HEK293T (cell line): ENCODE measurements around the gene TIMP2.

Experiments used
- CTCF ChIA-PET: fragments of 350-600 bp; formaldehyde crosslinking; extraction: SDS; loops from one replicate; lab custom pipeline; 2021; ENCODE audit warnings: antibody characterized with exemption, inconsistent platforms; lab: Yijun Ruan, JAX
- POLR2A ChIA-PET: fragments of 350-600 bp; formaldehyde crosslinking; extraction: SDS; loops from one replicate; lab custom pipeline; 2020; ENCODE audit warnings: antibody characterized with exemption, inconsistent platforms; lab: Yijun Ruan, JAX
- DNase-seq: peaks from one replicate; pipeline ENCODE4 v3.0.0; 2012; ENCODE audit warnings: mixed read lengths; ENCODE audit errors: extremely low spot score
- ARNT ChIP-seq: fragments of 450-650 bp; IDR thresholded peaks from 2 replicates; pipeline ENCODE4 v1.6.1; 2017; ENCODE audit warnings: mild to moderate bottlenecking
- BHLHE40 ChIP-seq: fragments of 450-650 bp; IDR thresholded peaks from 2 replicates; pipeline ENCODE4 v1.6.1; 2016; ENCODE audit warnings: mild to moderate bottlenecking, moderate library complexity, borderline replicate concordance
- CTBP1 ChIP-seq: fragments of 450-650 bp; IDR thresholded peaks from 2 replicates; pipeline ENCODE4 v1.6.1; 2016; ENCODE audit warnings: borderline replicate concordance
- ELF4 ChIP-seq: fragments of 450-650 bp; IDR thresholded peaks from 2 replicates; pipeline ENCODE4 v1.6.1; 2017; ENCODE audit warnings: antibody characterized with exemption
- FOXA1 ChIP-seq: fragments of 450-650 bp; IDR thresholded peaks from 2 replicates; pipeline ENCODE4 v1.6.1; 2016; ENCODE audit warnings: mild to moderate bottlenecking
- FOXK2 ChIP-seq: fragments of 450-650 bp; IDR thresholded peaks from 2 replicates; pipeline ENCODE4 v1.6.1; 2016; ENCODE audit warnings: mild to moderate bottlenecking
- FOXM1 ChIP-seq: fragments of 450-650 bp; IDR thresholded peaks from 2 replicates; pipeline ENCODE4 v1.6.1; 2017; ENCODE audit warnings: mild to moderate bottlenecking, borderline replicate concordance
- HDGF ChIP-seq: fragments of 450-650 bp; IDR thresholded peaks from 2 replicates; pipeline ENCODE4 v1.6.1; 2017; ENCODE audit warnings: antibody characterized with exemption, borderline replicate concordance
- L3MBTL2 ChIP-seq: fragments of 450-650 bp; conservative IDR thresholded peaks from 2 replicates; pipeline ENCODE4 v1.6.1; 2016; ENCODE audit warnings: mild to moderate bottlenecking
- LEF1 ChIP-seq: fragments of 450-650 bp; IDR thresholded peaks from 2 replicates; pipeline ENCODE4 v1.6.1; 2017; ENCODE audit warnings: mild to moderate bottlenecking, borderline replicate concordance
- NFRKB ChIP-seq: fragments of 450-650 bp; IDR thresholded peaks from 2 replicates; pipeline ENCODE4 v1.6.1; 2016; ENCODE audit warnings: mild to moderate bottlenecking, moderate library complexity
- PKNOX1 ChIP-seq: fragments of 450-650 bp; IDR thresholded peaks from 2 replicates; pipeline ENCODE4 v1.6.1; 2016
- SP1 ChIP-seq: fragments of 450-650 bp; IDR thresholded peaks from 2 replicates; pipeline ENCODE4 v1.6.1; 2017
- SUZ12 ChIP-seq: fragments of 450-650 bp; IDR thresholded peaks from 2 replicates; pipeline ENCODE4 v1.6.1; 2016; ENCODE audit warnings: mild to moderate bottlenecking
- TARDBP ChIP-seq: fragments of 450-650 bp; IDR thresholded peaks from 2 replicates; pipeline ENCODE4 v1.6.1; 2016
- ZNF384 ChIP-seq: fragments of 450-650 bp; IDR thresholded peaks from 2 replicates; pipeline ENCODE4 v1.6.1; 2016

The TIMP2 gene

GRCh38 chr17:78864117-78864516 is 61.1 kb downstream of the TIMP2 start:
- ChIA-PET POLR2A (no interaction called here), CTCF (interaction anchor here (1.1 to 2.2 kb wide), 2 partner anchors 11 to 107 kb away, joined by 4 to 9 read pairs; no protein-coding TSS in a partner anchor)
- TF ChIP-seq LEF1 (no peak), NFRKB (no peak), SUZ12 (no peak), L3MBTL2 (no peak), FOXA1 (no peak), ELF4 (no peak), ARNT (no peak)
- no peak for DNase-seq

GRCh38 chr17:78862073-78863023 is 62.8 kb downstream of the TIMP2 start:
- ChIA-PET POLR2A (interaction anchor here (1.0 kb wide), 1 partner anchor 10 kb away, joined by 3 read pairs; no protein-coding TSS in a partner anchor), CTCF (interaction anchor here (2.2 to 2.3 kb wide), 2 partner anchors 9 to 109 kb away, joined by 7 to 9 read pairs; no protein-coding TSS in a partner anchor)
- TF ChIP-seq ELF4 (no peak), SUZ12 (no peak), HDGF (no peak), ZNF384 (no peak)
- no peak for DNase-seq

GRCh38 chr17:78861229-78861628 is 64.0 kb downstream of the TIMP2 start:
- POLR2A ChIA-PET = interaction anchor here (0.9 kb wide), 1 partner anchor 119 kb away, joined by 3 read pairs; the partner anchor contains the start of gene LGALS3BP
- DNase-seq = no peak
- CTCF ChIA-PET = interaction anchor here (0.6 to 2.3 kb wide), 3 partner anchors 8 to 531 kb away, joined by 5 to 7 read pairs (median 6); no protein-coding TSS in a partner anchor
- no peak for TF ChIP-seq HDGF
- no peak for TF ChIP-seq BHLHE40
- no peak for TF ChIP-seq NFRKB
- TF ChIP-seq SUZ12 = no peak
- TF ChIP-seq FOXK2 = no peak
- no peak for TF ChIP-seq ARNT
- no peak for TF ChIP-seq L3MBTL2
- no peak for TF ChIP-seq FOXM1
- TF ChIP-seq ELF4 = no peak
- TF ChIP-seq FOXA1 = no peak
- no peak for TF ChIP-seq ZNF384
- no peak for TF ChIP-seq LEF1
- no peak for TF ChIP-seq SP1
- no peak for TF ChIP-seq TARDBP
- TF ChIP-seq PKNOX1 = no peak
- no peak for TF ChIP-seq CTBP1

GRCh38 chr17:78859051-78859450 is 66.1 kb downstream of the TIMP2 start:
- ChIA-PET POLR2A (no interaction called here), CTCF (no interaction called here)
- DNase-seq = no peak
- TF ChIP-seq FOXA1 = no peak
- TF ChIP-seq SUZ12 = no peak
- no peak for TF ChIP-seq ZNF384
- no peak for TF ChIP-seq PKNOX1
- TF ChIP-seq HDGF = no peak
- TF ChIP-seq ARNT = no peak
- no peak for TF ChIP-seq CTBP1
- TF ChIP-seq L3MBTL2 = no peak
- no peak for TF ChIP-seq LEF1
- TF ChIP-seq SP1 = no peak
- TF ChIP-seq BHLHE40 = no peak
- TF ChIP-seq FOXM1 = no peak

GRCh38 chr17:78857266-78857665 is 67.9 kb downstream of the TIMP2 start:
- POLR2A ChIA-PET = no interaction called here
- DNase-seq = no peak
- TF ChIP-seq FOXA1 (no peak), L3MBTL2 (no peak), ELF4 (no peak), FOXM1 (no peak), ARNT (no peak), NFRKB (no peak)
- CTCF ChIA-PET = no interaction called here

GRCh38 chr17:78855561-78856165 is 69.5 kb downstream of the TIMP2 start:
- no peak for DNase-seq
- CTCF ChIA-PET = no interaction called here
- TF ChIP-seq ZNF384 (no peak), LEF1 (no peak), CTBP1 (no peak), SUZ12 (no peak), FOXM1 (no peak), HDGF (no peak), ARNT (no peak), ELF4 (no peak), TARDBP (no peak), SP1 (no peak), BHLHE40 (no peak), NFRKB (no peak), FOXA1 (no peak), FOXK2 (no peak), PKNOX1 (no peak), L3MBTL2 (no peak)
- POLR2A ChIA-PET = no interaction called here
